ENCODE data around the gene COTL1.

DNA sequence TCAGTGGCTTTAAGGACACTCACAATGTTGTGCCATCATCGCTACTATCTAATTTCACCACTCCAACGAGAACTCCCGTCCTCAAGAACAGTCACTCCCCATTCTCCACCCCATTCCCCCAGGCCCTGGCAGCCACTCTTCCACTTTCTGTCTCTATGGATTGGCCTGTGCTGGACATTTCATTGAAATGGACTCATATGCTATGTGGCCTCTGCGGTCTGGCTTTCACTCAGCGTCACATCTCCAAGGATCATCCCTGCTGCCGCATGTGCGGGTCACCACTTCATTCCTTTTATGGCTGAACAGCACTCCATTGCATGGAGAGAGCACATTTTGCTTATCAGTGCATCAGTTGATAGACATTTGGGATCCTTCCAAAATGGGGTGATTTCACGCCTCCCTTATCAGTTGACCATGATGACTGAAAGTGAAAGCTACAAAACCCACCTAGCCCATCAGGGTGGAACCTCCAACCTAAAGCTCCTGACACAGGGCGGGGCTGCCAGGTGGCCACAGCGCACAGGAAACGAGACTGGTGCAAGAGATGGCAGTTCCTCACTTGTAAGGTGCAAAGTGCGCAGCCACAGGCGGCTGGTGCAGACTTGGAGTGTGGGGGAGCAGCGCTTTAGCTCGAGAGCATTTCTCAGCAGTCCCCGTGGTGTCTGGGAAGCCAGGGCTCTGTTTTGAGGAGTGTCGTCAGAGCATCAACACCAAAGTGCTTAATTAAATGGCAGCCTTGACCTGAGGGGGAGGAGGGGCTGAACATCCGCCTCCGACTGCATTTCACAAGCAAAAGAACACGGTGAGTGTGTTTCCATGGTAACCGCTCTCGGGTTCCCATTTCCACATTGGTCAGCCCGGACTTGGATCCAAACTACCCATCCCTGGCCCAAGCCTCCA is 23.8 kb downstream of the COTL1 start:
- no peak for TF ChIP-seq EZH2 (IDR thresholded peaks at IDR 0.05; ENCODE audit: borderline replicate concordance, low read length)
- TF ChIP-seq, protein P1, sequence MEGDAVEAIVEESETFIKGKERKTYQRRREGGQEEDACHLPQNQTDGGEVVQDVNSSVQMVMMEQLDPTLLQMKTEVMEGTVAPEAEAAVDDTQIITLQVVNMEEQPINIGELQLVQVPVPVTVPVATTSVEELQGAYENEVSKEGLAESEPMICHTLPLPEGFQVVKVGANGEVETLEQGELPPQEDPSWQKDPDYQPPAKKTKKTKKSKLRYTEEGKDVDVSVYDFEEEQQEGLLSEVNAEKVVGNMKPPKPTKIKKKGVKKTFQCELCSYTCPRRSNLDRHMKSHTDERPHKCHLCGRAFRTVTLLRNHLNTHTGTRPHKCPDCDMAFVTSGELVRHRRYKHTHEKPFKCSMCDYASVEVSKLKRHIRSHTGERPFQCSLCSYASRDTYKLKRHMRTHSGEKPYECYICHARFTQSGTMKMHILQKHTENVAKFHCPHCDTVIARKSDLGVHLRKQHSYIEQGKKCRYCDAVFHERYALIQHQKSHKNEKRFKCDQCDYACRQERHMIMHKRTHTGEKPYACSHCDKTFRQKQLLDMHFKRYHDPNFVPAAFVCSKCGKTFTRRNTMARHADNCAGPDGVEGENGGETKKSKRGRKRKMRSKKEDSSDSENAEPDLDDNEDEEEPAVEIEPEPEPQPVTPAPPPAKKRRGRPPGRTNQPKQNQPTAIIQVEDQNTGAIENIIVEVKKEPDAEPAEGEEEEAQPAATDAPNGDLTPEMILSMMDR (conservative IDR thresholded peaks at IDR 0.05 in 1 of 2, IDR thresholded peaks at IDR 0.05 in 1 of 2; ENCODE audit: extremely low read depth in 1 of 2, insufficient read depth in 1 of 2, low read depth in 1 of 2, low read length in 2 of 2): no peak
